ENCODE results near the gene KCNIP1. TPM values are rescaled to one million over a fixed set of nuclear protein-coding genes. Genes with fewer than 3 reads are reported as not detected.

The KCNIP1 gene
- polyA plus RNA-seq, 1 donor from 2014 or later, result 13.8 TPM

GRCh38 chr5:170470808-170471404 is 32.9 kb upstream of the KCNIP1 start:
- H3K9me2 ChIP-seq (ENCODE audit: insufficient read depth, low read length), result no peaks in the 10 kb centered on the region
- H3F3A ChIP-seq (ENCODE audit: insufficient read depth, low read length, poor library complexity, severe bottlenecking), result no peaks in the 10 kb centered on the region
- H3K9ac ChIP-seq (ENCODE audit: low read length), result no peak overlapping the region
- H2AFZ ChIP-seq (ENCODE audit: low read depth, low read length), result no peak overlapping the region
- TF ChIP-seq REST (IDR thresholded peaks at IDR 0.05; ENCODE audit: borderline replicate concordance), result no peak
- TF ChIP-seq EZH2 (IDR thresholded peaks at IDR 0.05; ENCODE audit: borderline replicate concordance, insufficient read depth, low read length, poor library complexity, severe bottlenecking), result no peak
- no peak for TF ChIP-seq EP300 (conservative IDR thresholded peaks at IDR 0.05; ENCODE audit: poor library complexity, severe bottlenecking)
- no peak for TF ChIP-seq CTCF (IDR thresholded peaks at IDR 0.05; ENCODE audit: poor library complexity, severe bottlenecking)
- TF ChIP-seq POLR2AphosphoS5 (IDR thresholded peaks at IDR 0.05), result no peak
- no peak for TF ChIP-seq TAF1 (IDR thresholded peaks at IDR 0.05; ENCODE audit: low read depth)
- no peak for TF ChIP-seq RAD21 (conservative IDR thresholded peaks at IDR 0.05)
- TF ChIP-seq SMC3 (conservative IDR thresholded peaks at IDR 0.05; ENCODE audit: poor library complexity), result no peak
- TF ChIP-seq MXI1 (conservative IDR thresholded peaks at IDR 0.05; ENCODE audit: poor library complexity, severe bottlenecking), result no peak
- H3K4me3 ChIP-seq (ENCODE audit: low read length), result no peak overlapping the region
- H3K4me2 ChIP-seq (ENCODE audit: low read length), result no peak overlapping the region
- H3K27me3 ChIP-seq (ENCODE audit: insufficient read depth, low read depth, low read length), result no peaks in the 10 kb centered on the region
- H3K79me2 ChIP-seq (replicated peaks; ENCODE audit: insufficient read depth, low read length), result no peaks in the 10 kb centered on the region
- H4K20me1 ChIP-seq (ENCODE audit: insufficient read depth), result no peaks in the 10 kb centered on the region
- no peaks in the 10 kb centered on the region for H3K9me3 ChIP-seq (ENCODE audit: low read length)
- no peaks in the 10 kb centered on the region for H3K36me3 ChIP-seq (ENCODE audit: insufficient read depth, low read length)
- no peak overlapping the region for H3K27ac ChIP-seq (ENCODE audit: low read length)

GRCh38 chr5:170471551-170472178 is 32.2 kb upstream of the KCNIP1 start:
- H3K79me2 ChIP-seq (replicated peaks; ENCODE audit: insufficient read depth, low read length), result no peaks in the 10 kb centered on the region
- H3K9ac ChIP-seq (ENCODE audit: low read length), result no peak overlapping the region
- H3K9me2 ChIP-seq (ENCODE audit: insufficient read depth, low read length), result no peaks in the 10 kb centered on the region
- H2AFZ ChIP-seq (ENCODE audit: low read depth, low read length), result no peak overlapping the region
- H3K9me3 ChIP-seq (ENCODE audit: low read length), result no peaks in the 10 kb centered on the region
- TF ChIP-seq RAD21 (conservative IDR thresholded peaks at IDR 0.05), result no peak
- no peak for TF ChIP-seq MXI1 (conservative IDR thresholded peaks at IDR 0.05; ENCODE audit: poor library complexity, severe bottlenecking)
- TF ChIP-seq CTCF (IDR thresholded peaks at IDR 0.05; ENCODE audit: poor library complexity, severe bottlenecking), result no peak
- no peak for TF ChIP-seq TAF1 (IDR thresholded peaks at IDR 0.05; ENCODE audit: low read depth)
- no peaks in the 10 kb centered on the region for H3F3A ChIP-seq (ENCODE audit: insufficient read depth, low read length, poor library complexity, severe bottlenecking)
- H3K36me3 ChIP-seq (ENCODE audit: insufficient read depth, low read length), result no peaks in the 10 kb centered on the region
- no peak overlapping the region for H3K4me2 ChIP-seq (ENCODE audit: low read length)
- no peak overlapping the region for H3K27ac ChIP-seq (ENCODE audit: low read length)
- no peaks in the 10 kb centered on the region for H3K27me3 ChIP-seq (ENCODE audit: insufficient read depth, low read depth, low read length)
- no peaks in the 10 kb centered on the region for H4K20me1 ChIP-seq (ENCODE audit: insufficient read depth)
- no peak overlapping the region for H3K4me3 ChIP-seq (ENCODE audit: low read length)
